Neutrophil (primary cell): ENCODE data around the gene BAIAP3.

Source experiments
- H3K27ac ChIP-seq: fragments of 200-600 bp; sonication (generic); 2 replicates; pipeline ENCODE4 v1.5.1; 2016; ENCODE audit warnings: mild to moderate bottlenecking, moderate library complexity
- H3K27me3 ChIP-seq: fragments of 200-600 bp; sonication (generic); 2 replicates; pipeline ENCODE4 v1.6.0; 2016; ENCODE audit warnings: mild to moderate bottlenecking
- H3K36me3 ChIP-seq: fragments of 200-600 bp; sonication (generic); 2 replicates; pipeline ENCODE4 v1.5.1; 2017
- H3K4me1 ChIP-seq, 2 experiments: fragments of 200-600 bp in 1 of 2; sonication (generic) in 1 of 2; 1 replicate in 1 of 2; 2 replicates in 1 of 2; pipeline versions ENCODE4 v1.5.1 to v1.6.1; 2013 to 2016; ENCODE audit warnings: low read depth in 1 of 2, low read length in 1 of 2, mild to moderate bottlenecking in 1 of 2, moderate library complexity in 1 of 2; ENCODE audit not compliant: control insufficient read depth in 1 of 2, insufficient read depth in 1 of 2
- H3K4me3 ChIP-seq, 2 experiments: fragments of 200-600 bp in 1 of 2; sonication (generic) in 1 of 2; 1 replicate in 1 of 2; 2 replicates in 1 of 2; pipeline ENCODE4 v1.5.1; 2013 to 2016; ENCODE audit warnings: low read depth in 1 of 2, low read length in 1 of 2, mild to moderate bottlenecking in 1 of 2, moderate library complexity in 1 of 2
- H3K9me3 ChIP-seq: fragments of 200-600 bp; sonication (generic); 2 replicates; pipeline ENCODE4 v1.5.1; 2016
- TF ChIP-seq, protein P1 (sequence below): fragments of 200-600 bp; sonication (generic); IDR thresholded peaks from 2 replicates; pipeline ENCODE4 v1.5.1; 2016; ENCODE audit warnings: antibody characterized with exemption

Gene BAIAP3

DNA sequence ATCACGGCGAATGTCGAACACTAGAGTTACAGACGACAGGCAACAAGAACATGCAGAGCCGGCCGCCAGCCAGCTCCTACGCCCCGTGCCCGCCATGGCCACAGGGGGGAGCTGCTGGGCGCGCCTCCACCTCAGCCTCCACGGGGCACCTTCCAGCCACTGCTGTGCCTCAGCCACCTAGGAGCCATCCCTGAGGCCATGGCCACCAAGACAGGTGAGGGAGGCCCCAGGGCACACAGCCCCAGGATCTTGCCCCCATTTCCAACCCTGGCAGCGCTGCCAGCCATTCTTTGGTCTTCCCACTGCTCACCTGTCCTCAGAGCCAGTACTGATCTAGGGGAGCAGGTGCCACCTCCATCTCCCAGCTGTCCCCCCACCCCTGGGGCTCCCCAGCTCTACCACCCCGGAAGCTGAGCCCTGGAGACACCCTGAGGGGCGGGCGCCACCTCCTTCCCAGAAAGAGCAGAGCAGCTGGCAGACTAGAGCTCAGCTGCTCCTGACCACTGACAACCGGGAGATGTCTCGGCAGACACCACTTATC is 30.1 kb downstream of the BAIAP3 start:
- H3K36me3 ChIP-seq: peaks cover 96% of the 10 kb centered on the region
- H3K27me3 ChIP-seq: no peaks in the 10 kb centered on the region
- no peak overlapping the region for H3K4me3 ChIP-seq
- H3K27ac ChIP-seq: no peak overlapping the region
- H3K4me1 ChIP-seq: peaks cover 0 to 4% of the 10 kb centered on the region in 2 experiments
- TF ChIP-seq, protein P1, sequence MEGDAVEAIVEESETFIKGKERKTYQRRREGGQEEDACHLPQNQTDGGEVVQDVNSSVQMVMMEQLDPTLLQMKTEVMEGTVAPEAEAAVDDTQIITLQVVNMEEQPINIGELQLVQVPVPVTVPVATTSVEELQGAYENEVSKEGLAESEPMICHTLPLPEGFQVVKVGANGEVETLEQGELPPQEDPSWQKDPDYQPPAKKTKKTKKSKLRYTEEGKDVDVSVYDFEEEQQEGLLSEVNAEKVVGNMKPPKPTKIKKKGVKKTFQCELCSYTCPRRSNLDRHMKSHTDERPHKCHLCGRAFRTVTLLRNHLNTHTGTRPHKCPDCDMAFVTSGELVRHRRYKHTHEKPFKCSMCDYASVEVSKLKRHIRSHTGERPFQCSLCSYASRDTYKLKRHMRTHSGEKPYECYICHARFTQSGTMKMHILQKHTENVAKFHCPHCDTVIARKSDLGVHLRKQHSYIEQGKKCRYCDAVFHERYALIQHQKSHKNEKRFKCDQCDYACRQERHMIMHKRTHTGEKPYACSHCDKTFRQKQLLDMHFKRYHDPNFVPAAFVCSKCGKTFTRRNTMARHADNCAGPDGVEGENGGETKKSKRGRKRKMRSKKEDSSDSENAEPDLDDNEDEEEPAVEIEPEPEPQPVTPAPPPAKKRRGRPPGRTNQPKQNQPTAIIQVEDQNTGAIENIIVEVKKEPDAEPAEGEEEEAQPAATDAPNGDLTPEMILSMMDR: peak; percentile 62
- no peaks in the 10 kb centered on the region for H3K9me3 ChIP-seq

DNA sequence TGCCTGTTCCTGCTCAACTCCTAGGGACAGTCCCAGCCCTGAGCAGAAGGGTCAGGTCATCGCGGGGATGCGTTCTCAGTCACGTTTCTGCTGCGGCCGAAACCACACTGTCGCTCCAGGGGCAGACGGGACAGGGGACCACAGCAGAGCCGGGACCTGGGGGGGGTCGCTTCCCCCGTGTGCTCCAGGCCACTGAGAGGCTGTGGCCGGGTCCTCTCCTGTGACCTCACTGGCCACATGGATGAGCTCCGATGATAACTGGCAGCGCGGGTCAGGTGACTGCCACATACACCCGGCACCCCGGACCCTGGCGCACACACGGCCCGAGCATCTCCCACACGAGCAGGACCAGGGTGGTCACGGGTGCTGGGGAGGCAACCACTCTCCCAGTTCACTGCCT is 31.1 kb downstream of the BAIAP3 start:
- peaks cover 98% of the 10 kb centered on the region for H3K36me3 ChIP-seq
- H3K27ac ChIP-seq: no peak overlapping the region
- no peak overlapping the region for H3K4me3 ChIP-seq
- TF ChIP-seq, protein P1: no peak
- no peaks in the 10 kb centered on the region for H3K27me3 ChIP-seq
- H3K9me3 ChIP-seq: no peaks in the 10 kb centered on the region
- peaks cover 0 to 4% of the 10 kb centered on the region in 2 experiments for H3K4me1 ChIP-seq

GRCh38 chr16:1366060-1366711 is 32.7 kb downstream of the BAIAP3 start:
- Histone ChIP-seq H3K27me3 (no peaks in the 10 kb centered on the region), H3K4me1 (peaks cover 0 to 4% of the 10 kb centered on the region in 2 experiments), H3K27ac (no peak overlapping the region), H3K9me3 (no peaks in the 10 kb centered on the region), H3K4me3 (no peak overlapping the region), H3K36me3 (peaks cover 96% of the 10 kb centered on the region)
- TF ChIP-seq, protein P1: no peak

DNA sequence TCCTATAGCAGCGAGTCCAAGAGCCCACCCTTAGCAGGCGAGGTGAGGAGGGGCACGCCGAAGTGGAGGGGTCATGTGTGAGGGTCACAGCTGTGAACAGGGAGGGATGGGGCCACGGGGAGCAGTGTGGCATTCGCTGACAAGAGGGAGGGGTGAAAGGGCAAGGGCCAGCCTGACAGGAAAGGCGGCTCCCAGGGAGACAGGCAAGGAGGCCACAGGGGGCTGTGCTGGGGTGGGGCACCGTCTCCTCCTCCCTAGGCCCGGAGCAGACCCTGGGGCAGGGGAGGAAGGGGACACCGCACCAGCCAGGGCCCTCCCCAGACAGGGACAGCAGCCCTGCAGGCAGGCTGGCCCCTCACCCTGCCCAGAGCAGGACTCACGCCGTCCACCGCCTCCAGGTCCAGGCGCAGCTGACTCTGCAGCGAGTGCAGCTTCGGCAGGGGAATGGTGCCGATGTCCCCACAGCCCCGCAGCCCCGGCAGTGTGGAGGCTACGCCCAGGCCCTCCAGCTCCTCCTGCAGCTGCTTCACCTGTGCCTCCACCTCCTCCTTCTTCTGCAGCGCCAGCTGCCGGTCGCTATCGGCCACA is 33.4 kb downstream of the BAIAP3 start:
- Histone ChIP-seq H3K4me3 (no peak overlapping the region), H3K9me3 (no peaks in the 10 kb centered on the region), H3K4me1 (peaks cover 0 to 4% of the 10 kb centered on the region in 2 experiments), H3K27ac (no peak overlapping the region), H3K27me3 (no peaks in the 10 kb centered on the region), H3K36me3 (peaks cover 96% of the 10 kb centered on the region)
- TF ChIP-seq, protein P1: no peak

DNA sequence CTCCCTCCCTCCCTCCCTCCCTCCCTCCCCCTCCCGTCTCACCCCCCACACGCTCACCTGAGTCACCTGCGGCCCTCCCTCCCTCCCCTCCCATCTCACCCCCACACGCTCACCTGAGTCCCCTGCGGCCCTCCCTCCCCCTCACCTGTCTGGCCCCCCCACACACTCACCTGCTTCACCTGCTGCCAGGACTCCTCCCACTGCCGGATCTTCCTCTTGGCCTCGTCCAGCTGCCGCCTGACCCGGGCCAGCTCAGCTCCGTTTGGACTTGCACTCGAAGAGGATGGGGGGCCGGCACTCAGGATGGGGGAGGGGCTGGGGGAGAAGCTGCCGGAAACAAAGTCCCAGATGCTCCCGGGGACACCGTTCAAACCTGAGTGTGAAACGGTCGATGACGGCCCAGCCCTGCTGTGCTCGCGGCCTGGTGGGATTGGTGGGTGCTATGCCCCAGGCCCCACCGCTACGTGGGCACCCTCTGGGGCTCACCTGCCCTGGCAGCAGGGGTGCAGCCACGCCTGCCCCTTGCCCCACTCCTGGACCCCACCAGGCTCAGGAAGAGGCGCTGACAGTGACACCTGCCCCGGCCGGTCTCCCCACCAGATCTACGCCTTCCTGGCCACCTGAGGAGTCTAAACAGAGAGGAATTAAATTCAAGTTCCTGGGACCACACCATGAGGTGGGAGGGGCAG is 34.2 kb downstream of the BAIAP3 start:
- no peaks in the 10 kb centered on the region for H3K9me3 ChIP-seq
- no peak overlapping the region for H3K27ac ChIP-seq
- peaks cover 94% of the 10 kb centered on the region for H3K36me3 ChIP-seq
- TF ChIP-seq, protein P1: no peak
- no peaks in the 10 kb centered on the region for H3K27me3 ChIP-seq
- H3K4me3 ChIP-seq: no peak overlapping the region
- peaks cover 0 to 4% of the 10 kb centered on the region in 2 experiments for H3K4me1 ChIP-seq
